PC-3 (cell line): ENCODE measurements around the gene CSMD2. TPM values are rescaled to one million over a fixed set of nuclear protein-coding genes. Genes with fewer than 3 reads are reported as not detected.

Experiments
- ATAC-seq: fragments of 200-7000 bp; cut with Tn5 transposase; 2 replicates; pipeline ENCODE4 v1.9.1; 2020; ENCODE audit warnings: mild to moderate bottlenecking, moderate library complexity
- BruUV-seq: library from RNA; stranded (reverse); fragments of 400-500 nt; replicated peaks from 2 replicates; lab custom pipeline; 2021; lab: Mats Ljungman, UMichigan
- CTCF ChIA-PET: fragments of 300-600 bp; sonication (Branson Sonifier 250); formaldehyde crosslinking; loops from one replicate; lab custom pipeline; 2022; ENCODE audit warnings: antibody characterized with exemption; lab: Charles Lee
- POLR2A ChIA-PET: fragments of 300-600 bp; sonication (Branson Sonifier 250); formaldehyde crosslinking; loops from one replicate; lab custom pipeline; 2022; ENCODE audit warnings: antibody characterized with exemption; ENCODE audit not compliant: unreplicated experiment; lab: Charles Lee
- DNase-seq: peaks from one replicate; pipeline ENCODE4 v3.0.0-alpha.2; 2015
- H2AFZ ChIP-seq: fragments of 300-600 bp; sonication (generic); 2 replicates; pipeline ENCODE4 v1.6.0; 2016; ENCODE audit warnings: antibody characterized with exemption, low read length
- H3F3A ChIP-seq: fragments of 300-600 bp; sonication (generic); one replicate; pipeline ENCODE4 v1.6.0; 2017; ENCODE audit warnings: antibody characterized with exemption, low read length, control low read depth, mild to moderate bottlenecking; ENCODE audit not compliant: unreplicated experiment
- H3K27ac ChIP-seq: fragments of 300-600 bp; sonication (generic); 2 replicates; pipeline ENCODE4 v1.5.1; 2016; ENCODE audit warnings: mild to moderate bottlenecking, low read length
- H3K27me3 ChIP-seq: fragments of 300-600 bp; sonication (generic); 2 replicates; pipeline ENCODE4 v1.6.1; 2016; ENCODE audit warnings: low read length, mixed read lengths
- H3K36me3 ChIP-seq: fragments of 300-600 bp; sonication (generic); 2 replicates; pipeline ENCODE4 v1.6.1; 2016; ENCODE audit warnings: low read depth, mixed run types, low read length, mixed read lengths
- H3K4me1 ChIP-seq: fragments of 300-600 bp; sonication (generic); 2 replicates; pipeline ENCODE4 v1.5.1; 2016; ENCODE audit warnings: low read length; ENCODE audit not compliant: insufficient read depth
- H3K4me2 ChIP-seq: fragments of 300-600 bp; sonication (generic); 2 replicates; pipeline ENCODE4 v1.6.0; 2016; ENCODE audit warnings: low read length
- H3K4me3 ChIP-seq: fragments of 300-600 bp; sonication (generic); 2 replicates; pipeline ENCODE4 v1.5.1; 2016; ENCODE audit warnings: mild to moderate bottlenecking, low read length, mixed read lengths
- H3K79me2 ChIP-seq: fragments of 300-600 bp; sonication (generic); 2 replicates; pipeline ENCODE4 v1.6.1; 2017; ENCODE audit warnings: low read length, mixed read lengths
- H3K9ac ChIP-seq: fragments of 300-600 bp; sonication (generic); 2 replicates; pipeline ENCODE4 v1.6.0; 2016; ENCODE audit warnings: mild to moderate bottlenecking, low read length
- H3K9me2 ChIP-seq: fragments of 300-600 bp; sonication (generic); replicated peaks from 2 replicates; pipeline ENCODE4 v1.6.1; 2016; ENCODE audit warnings: mixed run types, low read length, mixed read lengths
- H3K9me3 ChIP-seq: fragments of 300-600 bp; sonication (generic); 2 replicates; pipeline ENCODE4 v1.6.1; 2016; ENCODE audit warnings: low read length, mixed read lengths
- H4K20me1 ChIP-seq: fragments of 300-600 bp; sonication (generic); 2 replicates; pipeline ENCODE4 v1.6.1; 2016; ENCODE audit warnings: low read length, mixed read lengths
- EZH2 ChIP-seq: fragments of 300-600 bp; sonication (generic); IDR thresholded peaks from one replicate; pipeline ENCODE4 v1.6.1; 2017; ENCODE audit warnings: antibody characterized with exemption, mild to moderate bottlenecking, low read length; ENCODE audit not compliant: unreplicated experiment
- EZH2phosphoT487 ChIP-seq: fragments of 300-600 bp; sonication (generic); IDR thresholded peaks from 2 replicates; pipeline ENCODE4 v1.6.1; 2018; ENCODE audit warnings: mild to moderate bottlenecking, antibody characterized with exemption, low read length, borderline replicate concordance
- intact Hi-C: fragments of 100-400 bp; cut with micrococcal nuclease; formaldehyde crosslinking; loops from 2 replicates; pipeline ENCODE4 v1.9.0; 2023
- total RNA-seq: library from RNA; depleted of rRNA; stranded (reverse); fragments of >200 nt; gene quantifications from 2 replicates; pipeline ENCODE4 v1.2.3, GENCODE V29; 2014
- TF ChIP-seq, protein P1 (sequence below): fragments of 300-600 bp; sonication (generic); conservative IDR thresholded peaks from 2 replicates; pipeline ENCODE4 v1.5.1; 2017; ENCODE audit warnings: antibody characterized with exemption, low read depth, mild to moderate bottlenecking, low read length

Gene CSMD2
- total RNA-seq, 1 experiment from 2014 or later: not detected

DNA sequence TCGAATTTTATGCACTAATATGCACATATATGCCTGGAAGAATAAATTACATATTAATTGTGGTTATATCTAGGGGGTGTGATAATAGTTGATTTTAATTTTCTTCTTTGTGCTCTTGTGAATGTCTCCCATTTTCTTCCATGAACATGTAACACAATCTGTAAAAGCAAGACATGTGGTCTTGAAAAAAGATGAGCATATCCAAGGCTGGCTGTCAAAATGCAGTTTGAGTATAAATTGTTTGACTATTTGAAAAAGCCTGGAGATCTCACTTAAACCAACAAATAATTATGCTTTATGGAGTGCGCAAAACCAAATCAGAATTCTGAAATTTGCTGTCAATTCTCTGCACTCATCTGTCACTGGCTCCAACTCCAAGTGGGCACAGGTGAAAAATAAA, 157.3 kb downstream of the CSMD2 start:
- DNase-seq (no peak), ATAC-seq (no peak)
- BruUV-seq: no TSS peak
- ChIA-PET POLR2A (no interaction called here), CTCF (no interaction called here)
- Histone ChIP-seq H3K27ac (no peak overlapping the region), H3F3A (no peaks in the 10 kb centered on the region), H3K79me2 (no peaks in the 10 kb centered on the region), H3K27me3 (no peaks in the 10 kb centered on the region), H2AFZ (no peak overlapping the region), H3K9me3 (no peaks in the 10 kb centered on the region), H3K9ac (no peak overlapping the region), H3K4me1 (no peaks in the 10 kb centered on the region), H3K4me2 (no peak overlapping the region), H3K4me3 (no peak overlapping the region), H3K9me2 (no peaks in the 10 kb centered on the region), H4K20me1 (no peaks in the 10 kb centered on the region), H3K36me3 (no peaks in the 10 kb centered on the region)
- TF ChIP-seq EZH2phosphoT487: no peak
- no peak for TF ChIP-seq EZH2
- TF ChIP-seq, protein P1, sequence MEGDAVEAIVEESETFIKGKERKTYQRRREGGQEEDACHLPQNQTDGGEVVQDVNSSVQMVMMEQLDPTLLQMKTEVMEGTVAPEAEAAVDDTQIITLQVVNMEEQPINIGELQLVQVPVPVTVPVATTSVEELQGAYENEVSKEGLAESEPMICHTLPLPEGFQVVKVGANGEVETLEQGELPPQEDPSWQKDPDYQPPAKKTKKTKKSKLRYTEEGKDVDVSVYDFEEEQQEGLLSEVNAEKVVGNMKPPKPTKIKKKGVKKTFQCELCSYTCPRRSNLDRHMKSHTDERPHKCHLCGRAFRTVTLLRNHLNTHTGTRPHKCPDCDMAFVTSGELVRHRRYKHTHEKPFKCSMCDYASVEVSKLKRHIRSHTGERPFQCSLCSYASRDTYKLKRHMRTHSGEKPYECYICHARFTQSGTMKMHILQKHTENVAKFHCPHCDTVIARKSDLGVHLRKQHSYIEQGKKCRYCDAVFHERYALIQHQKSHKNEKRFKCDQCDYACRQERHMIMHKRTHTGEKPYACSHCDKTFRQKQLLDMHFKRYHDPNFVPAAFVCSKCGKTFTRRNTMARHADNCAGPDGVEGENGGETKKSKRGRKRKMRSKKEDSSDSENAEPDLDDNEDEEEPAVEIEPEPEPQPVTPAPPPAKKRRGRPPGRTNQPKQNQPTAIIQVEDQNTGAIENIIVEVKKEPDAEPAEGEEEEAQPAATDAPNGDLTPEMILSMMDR: no peak
- intact Hi-C loops: no loop called here

DNA sequence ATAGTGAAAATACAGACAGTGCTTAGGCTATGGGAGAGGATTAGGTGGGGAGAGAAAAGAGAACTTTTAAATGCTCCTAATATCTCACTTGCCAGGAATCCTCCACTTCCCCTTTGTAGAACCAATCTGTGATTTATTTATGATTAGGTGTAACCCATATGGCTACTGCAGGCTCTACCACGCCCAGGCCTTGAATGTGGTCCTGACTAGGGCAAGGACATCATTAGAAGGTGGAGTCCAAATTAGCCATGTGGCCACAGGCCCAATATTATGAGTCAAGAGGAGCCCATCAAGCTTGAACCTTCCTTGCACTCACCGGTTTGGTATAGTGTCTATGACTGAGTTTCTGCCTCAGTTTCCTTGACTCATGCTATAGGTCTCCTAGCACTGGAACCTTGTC, 159.7 kb downstream of the CSMD2 start:
- Histone ChIP-seq H3K79me2 (no peaks in the 10 kb centered on the region), H3K4me3 (no peak overlapping the region), H3F3A (no peaks in the 10 kb centered on the region), H3K9ac (no peak overlapping the region), H3K27me3 (no peaks in the 10 kb centered on the region), H3K4me2 (no peak overlapping the region), H3K9me3 (no peaks in the 10 kb centered on the region), H4K20me1 (no peaks in the 10 kb centered on the region), H3K36me3 (no peaks in the 10 kb centered on the region), H2AFZ (no peak overlapping the region), H3K4me1 (no peaks in the 10 kb centered on the region), H3K9me2 (no peaks in the 10 kb centered on the region), H3K27ac (no peak overlapping the region)
- ChIA-PET CTCF (no interaction called here), POLR2A (no interaction called here)
- no TSS peak for BruUV-seq
- ATAC-seq: no peak
- TF ChIP-seq, protein P1: no peak
- TF ChIP-seq EZH2: no peak
- no peak for TF ChIP-seq EZH2phosphoT487
- intact Hi-C loops: no loop called here
- DNase-seq: no peak

DNA sequence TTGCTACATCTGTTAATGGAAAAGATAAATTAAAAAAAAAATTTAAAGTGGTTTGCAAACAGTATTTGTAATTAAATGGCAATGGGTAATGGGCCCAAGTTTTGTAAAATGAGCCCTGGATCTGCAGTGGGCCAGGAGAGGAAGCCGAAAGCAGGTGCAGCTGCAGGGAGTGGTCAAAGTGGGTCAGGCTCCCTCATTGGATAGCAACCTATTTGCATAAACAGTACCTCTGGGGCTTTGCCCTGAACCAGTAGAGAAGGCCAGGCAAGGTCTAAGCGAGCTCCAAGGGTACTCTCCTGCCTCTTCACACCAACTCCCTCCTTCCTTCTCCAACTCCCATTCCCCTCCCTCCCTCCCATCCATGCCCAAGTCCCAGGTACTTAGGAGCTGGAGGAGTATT, 162.2 kb downstream of the CSMD2 start:
- Histone ChIP-seq H3K4me1 (no peaks in the 10 kb centered on the region), H3K27me3 (no peaks in the 10 kb centered on the region), H3K9me3 (no peaks in the 10 kb centered on the region), H4K20me1 (no peaks in the 10 kb centered on the region), H3K9me2 (no peaks in the 10 kb centered on the region), H2AFZ (no peak overlapping the region), H3F3A (no peaks in the 10 kb centered on the region), H3K27ac (no peak overlapping the region), H3K4me3 (no peak overlapping the region), H3K79me2 (no peaks in the 10 kb centered on the region), H3K36me3 (no peaks in the 10 kb centered on the region), H3K4me2 (no peak overlapping the region), H3K9ac (no peak overlapping the region)
- intact Hi-C loops: no loop called here
- ATAC-seq (no peak), DNase-seq (no peak)
- CTCF ChIA-PET: no interaction called here
- TF ChIP-seq, protein P1: no peak
- TF ChIP-seq EZH2 (no peak), EZH2phosphoT487 (no peak)
- POLR2A ChIA-PET: no interaction called here
- BruUV-seq: no TSS peak
